B cell (primary cell): ENCODE results near the gene BLVRB.

Experiments
- EZH2 ChIP-seq: IDR thresholded peaks from 2 replicates; pipeline ENCODE4 v1.6.1; 2012; ENCODE audit warnings: borderline replicate concordance, low read depth, mild to moderate bottlenecking, moderate library complexity, low read length; ENCODE audit not compliant: insufficient read depth, poor library complexity, severe bottlenecking
- TF ChIP-seq, protein P1 (sequence below): fragments of 200-600 bp; IDR thresholded peaks from one replicate; pipeline ENCODE4 v1.8.0; 2022; ENCODE audit warnings: antibody characterized with exemption, mild to moderate bottlenecking

DNA sequence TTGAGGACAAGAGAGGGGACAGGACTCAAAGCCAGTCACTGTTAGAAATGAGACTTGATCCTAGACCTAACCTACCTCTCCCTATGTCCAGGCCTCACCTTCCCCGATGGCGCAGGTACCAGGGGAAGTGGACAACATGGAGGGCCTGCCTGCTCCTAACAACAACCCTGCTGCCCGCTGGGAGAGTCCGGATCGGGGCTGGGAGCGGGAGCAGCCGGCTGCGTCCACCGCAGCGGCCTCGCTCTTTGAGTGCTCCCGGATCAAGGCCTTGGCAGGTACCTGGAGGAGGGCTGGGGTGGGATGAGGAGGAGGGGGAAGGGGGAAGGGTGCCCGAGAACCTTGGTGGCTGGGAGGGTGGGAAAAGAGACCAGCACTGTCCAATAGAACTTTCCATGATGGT is 7.0 kb upstream of the BLVRB start:
- TF ChIP-seq, protein P1, sequence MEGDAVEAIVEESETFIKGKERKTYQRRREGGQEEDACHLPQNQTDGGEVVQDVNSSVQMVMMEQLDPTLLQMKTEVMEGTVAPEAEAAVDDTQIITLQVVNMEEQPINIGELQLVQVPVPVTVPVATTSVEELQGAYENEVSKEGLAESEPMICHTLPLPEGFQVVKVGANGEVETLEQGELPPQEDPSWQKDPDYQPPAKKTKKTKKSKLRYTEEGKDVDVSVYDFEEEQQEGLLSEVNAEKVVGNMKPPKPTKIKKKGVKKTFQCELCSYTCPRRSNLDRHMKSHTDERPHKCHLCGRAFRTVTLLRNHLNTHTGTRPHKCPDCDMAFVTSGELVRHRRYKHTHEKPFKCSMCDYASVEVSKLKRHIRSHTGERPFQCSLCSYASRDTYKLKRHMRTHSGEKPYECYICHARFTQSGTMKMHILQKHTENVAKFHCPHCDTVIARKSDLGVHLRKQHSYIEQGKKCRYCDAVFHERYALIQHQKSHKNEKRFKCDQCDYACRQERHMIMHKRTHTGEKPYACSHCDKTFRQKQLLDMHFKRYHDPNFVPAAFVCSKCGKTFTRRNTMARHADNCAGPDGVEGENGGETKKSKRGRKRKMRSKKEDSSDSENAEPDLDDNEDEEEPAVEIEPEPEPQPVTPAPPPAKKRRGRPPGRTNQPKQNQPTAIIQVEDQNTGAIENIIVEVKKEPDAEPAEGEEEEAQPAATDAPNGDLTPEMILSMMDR: no peak
- no peak for TF ChIP-seq EZH2
